K562 (cell line): ENCODE data around the gene RBM45. TPM values are rescaled to one million over a fixed set of nuclear protein-coding genes. Genes with fewer than 3 reads are reported as not detected.

Experiments
- BACH1 ChIP-seq: fragments of 200-800 bp; sonication (Bioruptor generic); IDR thresholded peaks from 2 replicates; pipeline ENCODE4 v1.6.1; 2016; ENCODE audit warnings: missing genetic modification characterization, missing compliant biosample characterization
- DDX20 ChIP-seq: fragments of 450-650 bp; IDR thresholded peaks from 2 replicates; pipeline ENCODE4 v1.6.1; 2016; ENCODE audit warnings: missing genetic modification characterization, low read depth, mild to moderate bottlenecking, missing compliant biosample characterization, moderate library complexity
- GATAD2B ChIP-seq: fragments of 450-650 bp; IDR thresholded peaks from 2 replicates; pipeline ENCODE4 v1.6.1; 2017; ENCODE audit warnings: mild to moderate bottlenecking, borderline replicate concordance
- KAT8 ChIP-seq: fragments of 450-650 bp; IDR thresholded peaks from 2 replicates; pipeline ENCODE4 v1.6.1; 2016; ENCODE audit warnings: low read depth, mild to moderate bottlenecking
- MECOM ChIP-seq: fragments of 250-450 bp; sonication (Bioruptor Pico); IDR thresholded peaks from 2 replicates; pipeline ENCODE4 v1.8.0; 2022; ENCODE audit warnings: inconsistent platforms
- MTA1 ChIP-seq: fragments of 450-650 bp; IDR thresholded peaks from 2 replicates; pipeline ENCODE4 v1.6.1; 2017; ENCODE audit warnings: borderline replicate concordance
- OTX1 ChIP-seq: fragments of 450-650 bp; formaldehyde crosslinking; IDR thresholded peaks from 2 replicates; pipeline ENCODE4 v1.4.0; 2022; ENCODE audit warnings: mild to moderate bottlenecking
- POLR2G ChIP-seq: fragments of 200-400 bp; formaldehyde crosslinking; IDR thresholded peaks from 2 replicates; pipeline ENCODE4 v1.6.1; 2017; ENCODE audit warnings: low read depth, mild to moderate bottlenecking, antibody characterized with exemption, low read length, moderate library complexity
- SAFB ChIP-seq: fragments of 200-400 bp; formaldehyde crosslinking; IDR thresholded peaks from 2 replicates; pipeline ENCODE4 v1.6.1; 2017; ENCODE audit warnings: low read depth, low read length, borderline replicate concordance
- SIN3A ChIP-seq, 2 experiments: fragments of 150-350 bp in 1 of 2; IDR thresholded peaks; 2 replicates each; pipeline ENCODE4 v1.6.1; 2011 to 2016; ENCODE audit warnings: borderline replicate concordance in 2 of 2, low read depth in 2 of 2, low read length in 2 of 2, mild to moderate bottlenecking in 2 of 2, moderate library complexity in 2 of 2; ENCODE audit not compliant: control insufficient read depth in 1 of 2
- STAG1 ChIP-seq: sonication (generic); formaldehyde crosslinking; IDR thresholded peaks from 2 replicates; pipeline ENCODE4 v1.5.0; 2020; ENCODE audit warnings: missing genetic modification reagents, borderline replicate concordance
- ZFPM2 ChIP-seq: fragments of 250-450 bp; sonication (Bioruptor Pico); IDR thresholded peaks from 2 replicates; pipeline ENCODE4 v1.5.1; 2022; ENCODE audit warnings: mild to moderate bottlenecking
- ZNF239 ChIP-seq: fragments of 250-450 bp; sonication (Bioruptor Pico); IDR thresholded peaks from 2 replicates; pipeline ENCODE4 v1.4.0; 2020; ENCODE audit warnings: mild to moderate bottlenecking
- polyA plus RNA-seq, 8 experiments: library from polyadenylated mRNA; depleted of rRNA in 4 of 8; stranded (reverse) in 5 of 8; unstranded in 3 of 8; fragments of >200 nt; fragmentation: Nextera tagmentation in 2 of 8; fragmentation: Illumina TruSeq in 1 of 8; extraction: Ambion mirVana in 2 of 8; extraction: Trizol in 1 of 8; gene quantifications; 2 replicates each; pipeline versions ENCODE4 v1.2.1 to v1.2.3, GENCODE V29; 2011 to 2014; ENCODE audit warnings: inconsistent platforms in 1 of 8, missing spikeins in 1 of 8
- total RNA-seq, 7 experiments: library from RNA; depleted of rRNA in 6 of 7; stranded (reverse); fragments of >200 nt in 6 of 7; fragmentation: Illumina TruSeq in 2 of 7; extraction: Trizol in 2 of 7; gene quantifications; 2 replicates each; pipeline versions ENCODE4 v1.2.1 to v1.2.3, GENCODE V29; 2011 to 2021; ENCODE audit warnings: low replicate concordance in 1 of 7
- TF ChIP-seq, protein P1 (sequence below): fragments of 250-450 bp; sonication (Bioruptor Pico); IDR thresholded peaks from 2 replicates; pipeline ENCODE4 v1.8.0; 2021; ENCODE audit warnings: moderate library complexity, mild to moderate bottlenecking, inconsistent platforms
- TF ChIP-seq, protein P2 (sequence below): fragments of 450-650 bp; IDR thresholded peaks from 2 replicates; pipeline ENCODE4 v1.6.1; 2016; ENCODE audit warnings: low read depth

RBM45 gene
- total and polyA plus RNA-seq, 9 of the 15 experiments (the other 6 are each of a cell fraction or from before 2014, with no cell fraction given), result 6.7 to 22.0 (median 15.0) TPM

DNA sequence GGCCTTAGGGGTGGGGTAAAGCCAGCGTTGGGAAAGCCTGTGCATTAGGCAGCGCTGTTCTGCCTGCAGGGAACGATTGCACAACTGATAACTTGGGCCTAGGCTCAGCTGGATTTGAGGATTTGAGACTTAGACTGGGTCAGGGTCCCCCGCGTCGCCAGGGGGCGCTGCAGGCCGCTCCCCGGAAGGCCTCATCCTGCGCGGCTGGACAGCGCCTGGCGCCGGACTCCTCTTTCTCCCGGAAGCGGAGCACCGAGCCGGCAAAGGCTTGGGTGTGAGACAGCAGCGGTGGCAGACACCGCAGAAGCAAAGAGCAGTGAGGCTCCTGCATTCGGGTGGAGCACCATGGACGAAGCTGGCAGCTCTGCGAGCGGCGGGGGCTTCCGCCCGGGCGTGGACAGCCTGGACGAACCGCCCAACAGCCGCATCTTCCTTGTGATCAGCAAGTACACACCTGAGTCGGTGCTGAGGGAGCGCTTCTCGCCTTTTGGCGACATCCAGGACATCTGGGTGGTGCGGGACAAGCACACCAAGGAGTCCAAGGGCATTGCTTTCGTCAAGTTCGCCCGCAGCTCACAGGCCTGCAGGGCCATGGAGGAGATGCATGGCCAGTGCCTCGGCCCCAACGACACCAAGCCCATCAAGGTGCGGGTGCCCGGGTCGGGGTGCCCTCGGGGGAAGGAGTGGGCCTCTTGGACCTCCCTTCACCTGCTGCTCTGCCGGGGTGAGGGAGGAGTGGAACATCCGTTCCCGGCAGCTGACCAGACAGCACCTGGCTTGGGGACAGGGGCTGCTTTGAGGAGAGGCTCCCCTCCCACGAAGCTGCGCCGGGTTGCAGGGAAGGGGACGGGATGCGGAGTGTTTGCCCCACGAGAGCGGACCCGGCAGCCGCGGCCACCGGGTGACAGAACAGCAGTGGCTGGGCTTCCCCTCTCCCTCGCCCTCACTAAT lies at the start of gene RBM45 (continued):
- TF ChIP-seq POLR2G (peak; percentile 95), MTA1 (0 out of 2 replicates have a peak, but pooled peaks have one; percentile 25), SIN3A (IDR thresholded peaks at IDR 0.05; ENCODE audit: borderline replicate concordance in 2 of 2, control insufficient read depth in 1 of 2, low read depth in 2 of 2, low read length in 2 of 2) (peak; percentile 68 to 97; a peak in 2 of 4 replicates), SAFB (peak; percentile 38; the same call in 1 of the 2 replicates), KAT8 (no peak), MECOM (CRISPR knock-in tag) (no peak), STAG1 (CRISPR knock-in tag) (peak; percentile 99; the same call in 1 of the 2 replicates), OTX1 (CRISPR knock-in tag) (0 out of 2 replicates have a peak, but pooled peaks have one; percentile 4), ZNF239 (no peak), DDX20 (tag) (no peak), GATAD2B (peak; percentile 75), BACH1 (no peak), ZFPM2 (CRISPR knock-in tag) (no peak)
- TF ChIP-seq, protein P1, sequence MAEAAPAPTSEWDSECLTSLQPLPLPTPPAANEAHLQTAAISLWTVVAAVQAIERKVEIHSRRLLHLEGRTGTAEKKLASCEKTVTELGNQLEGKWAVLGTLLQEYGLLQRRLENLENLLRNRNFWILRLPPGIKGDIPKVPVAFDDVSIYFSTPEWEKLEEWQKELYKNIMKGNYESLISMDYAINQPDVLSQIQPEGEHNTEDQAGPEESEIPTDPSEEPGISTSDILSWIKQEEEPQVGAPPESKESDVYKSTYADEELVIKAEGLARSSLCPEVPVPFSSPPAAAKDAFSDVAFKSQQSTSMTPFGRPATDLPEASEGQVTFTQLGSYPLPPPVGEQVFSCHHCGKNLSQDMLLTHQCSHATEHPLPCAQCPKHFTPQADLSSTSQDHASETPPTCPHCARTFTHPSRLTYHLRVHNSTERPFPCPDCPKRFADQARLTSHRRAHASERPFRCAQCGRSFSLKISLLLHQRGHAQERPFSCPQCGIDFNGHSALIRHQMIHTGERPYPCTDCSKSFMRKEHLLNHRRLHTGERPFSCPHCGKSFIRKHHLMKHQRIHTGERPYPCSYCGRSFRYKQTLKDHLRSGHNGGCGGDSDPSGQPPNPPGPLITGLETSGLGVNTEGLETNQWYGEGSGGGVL (CRISPR knock-in tag), result no peak
- TF ChIP-seq, protein P2, sequence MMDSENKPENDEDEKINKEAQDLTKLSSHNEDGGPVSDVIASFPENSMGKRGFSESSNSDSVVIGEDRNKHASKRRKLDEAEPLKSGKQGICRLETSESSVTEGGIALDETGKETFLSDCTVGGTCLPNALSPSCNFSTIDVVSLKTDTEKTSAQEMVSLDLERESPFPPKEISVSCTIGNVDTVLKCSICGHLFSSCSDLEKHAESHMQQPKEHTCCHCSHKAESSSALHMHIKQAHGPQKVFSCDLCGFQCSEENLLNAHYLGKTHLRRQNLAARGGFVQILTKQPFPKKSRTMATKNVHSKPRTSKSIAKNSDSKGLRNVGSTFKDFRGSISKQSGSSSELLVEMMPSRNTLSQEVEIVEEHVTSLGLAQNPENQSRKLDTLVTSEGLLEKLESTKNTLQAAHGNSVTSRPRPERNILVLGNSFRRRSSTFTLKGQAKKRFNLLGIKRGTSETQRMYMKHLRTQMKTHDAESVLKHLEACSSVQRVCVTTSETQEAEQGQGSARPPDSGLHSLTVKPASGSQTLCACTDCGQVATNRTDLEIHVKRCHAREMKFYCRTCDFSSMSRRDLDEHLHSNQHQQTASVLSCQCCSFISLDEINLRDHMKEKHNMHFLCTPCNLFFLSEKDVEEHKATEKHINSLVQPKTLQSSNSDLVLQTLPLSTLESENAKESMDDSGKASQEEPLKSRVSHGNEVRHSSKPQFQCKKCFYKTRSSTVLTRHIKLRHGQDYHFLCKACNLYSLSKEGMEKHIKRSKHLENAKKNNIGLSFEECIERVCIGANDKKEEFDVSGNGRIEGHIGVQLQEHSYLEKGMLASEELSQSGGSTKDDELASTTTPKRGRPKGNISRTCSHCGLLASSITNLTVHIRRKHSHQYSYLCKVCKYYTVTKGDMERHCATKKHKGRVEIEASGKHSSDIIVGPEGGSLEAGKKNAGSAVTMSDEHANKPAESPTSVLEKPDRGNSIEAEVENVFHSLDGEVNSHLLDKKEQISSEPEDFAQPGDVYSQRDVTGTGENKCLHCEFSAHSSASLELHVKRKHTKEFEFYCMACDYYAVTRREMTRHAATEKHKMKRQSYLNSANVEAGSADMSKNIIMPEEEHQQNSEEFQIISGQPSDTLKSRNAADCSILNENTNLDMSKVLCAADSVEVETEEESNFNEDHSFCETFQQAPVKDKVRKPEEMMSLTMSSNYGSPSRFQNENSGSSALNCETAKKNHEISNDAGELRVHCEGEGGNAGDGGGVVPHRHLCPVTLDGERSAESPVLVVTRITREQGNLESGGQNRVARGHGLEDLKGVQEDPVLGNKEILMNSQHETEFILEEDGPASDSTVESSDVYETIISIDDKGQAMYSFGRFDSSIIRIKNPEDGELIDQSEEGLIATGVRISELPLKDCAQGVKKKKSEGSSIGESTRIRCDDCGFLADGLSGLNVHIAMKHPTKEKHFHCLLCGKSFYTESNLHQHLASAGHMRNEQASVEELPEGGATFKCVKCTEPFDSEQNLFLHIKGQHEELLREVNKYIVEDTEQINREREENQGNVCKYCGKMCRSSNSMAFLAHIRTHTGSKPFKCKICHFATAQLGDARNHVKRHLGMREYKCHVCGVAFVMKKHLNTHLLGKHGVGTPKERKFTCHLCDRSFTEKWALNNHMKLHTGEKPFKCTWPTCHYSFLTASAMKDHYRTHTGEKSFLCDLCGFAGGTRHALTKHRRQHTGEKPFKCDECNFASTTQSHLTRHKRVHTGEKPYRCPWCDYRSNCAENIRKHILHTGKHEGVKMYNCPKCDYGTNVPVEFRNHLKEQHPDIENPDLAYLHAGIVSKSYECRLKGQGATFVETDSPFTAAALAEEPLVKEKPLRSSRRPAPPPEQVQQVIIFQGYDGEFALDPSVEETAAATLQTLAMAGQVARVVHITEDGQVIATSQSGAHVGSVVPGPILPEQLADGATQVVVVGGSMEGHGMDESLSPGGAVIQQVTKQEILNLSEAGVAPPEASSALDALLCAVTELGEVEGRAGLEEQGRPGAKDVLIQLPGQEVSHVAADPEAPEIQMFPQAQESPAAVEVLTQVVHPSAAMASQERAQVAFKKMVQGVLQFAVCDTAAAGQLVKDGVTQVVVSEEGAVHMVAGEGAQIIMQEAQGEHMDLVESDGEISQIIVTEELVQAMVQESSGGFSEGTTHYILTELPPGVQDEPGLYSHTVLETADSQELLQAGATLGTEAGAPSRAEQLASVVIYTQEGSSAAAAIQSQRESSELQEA, result no peak
